NCI-H1105 (cell line): ENCODE data around the gene GOSR2.
"Not testable (repeated sequence)": the region's sequence is repeated elsewhere in the genome, so short reads cannot be mapped to it uniquely, and the experiment has no call there.

ENCODE experiments used
- DNase-seq: peaks from one replicate; lab custom pipeline; 2025; lab: John Stamatoyannopoulos, UW

Gene GOSR2

DNA sequence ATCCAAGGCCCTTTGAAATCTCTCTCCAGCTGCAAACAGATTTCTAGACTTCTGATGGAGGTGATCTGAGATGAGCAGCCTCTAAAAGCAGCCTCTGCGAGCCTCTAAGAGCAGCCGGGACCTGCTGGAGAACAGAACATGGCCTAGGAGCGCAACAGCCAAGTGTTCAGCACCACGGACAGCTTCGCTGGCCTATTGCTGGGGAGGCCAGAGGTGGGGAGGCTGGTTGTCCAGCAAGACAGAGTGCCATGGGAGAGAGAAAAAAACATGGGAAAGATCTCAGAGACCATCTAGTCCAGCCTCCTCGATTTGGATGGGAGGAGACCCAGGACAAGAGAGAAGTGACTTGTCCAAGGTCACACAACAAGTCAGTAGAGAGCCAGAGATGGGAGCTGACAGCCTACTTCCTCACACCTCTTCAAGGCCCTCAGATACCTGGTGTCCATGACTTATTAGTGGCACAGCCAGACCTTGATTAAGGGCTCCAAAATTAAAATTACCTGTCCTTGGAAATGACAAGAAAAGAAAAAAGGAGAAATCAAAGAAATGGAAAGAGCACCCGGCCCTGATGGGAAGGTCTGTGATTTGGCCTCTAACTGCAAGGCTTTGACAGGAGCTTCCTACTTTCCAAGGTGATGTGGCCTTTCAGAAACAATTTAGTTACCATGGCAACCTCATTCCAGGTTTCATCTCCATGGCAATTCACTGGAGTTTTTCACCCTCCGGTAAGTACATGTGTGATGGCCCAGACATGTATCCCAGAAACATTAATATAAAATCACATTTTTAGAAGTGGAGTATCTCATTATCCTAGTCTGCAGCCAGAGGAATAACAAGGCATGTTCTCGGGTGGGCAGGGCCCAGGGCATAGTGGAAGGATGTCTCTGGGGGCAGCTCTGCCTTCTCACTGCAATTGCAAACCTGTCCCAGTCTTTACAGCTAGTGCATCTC, 41.6 kb downstream of the GOSR2 start:
- DNase-seq = no peak

DNA sequence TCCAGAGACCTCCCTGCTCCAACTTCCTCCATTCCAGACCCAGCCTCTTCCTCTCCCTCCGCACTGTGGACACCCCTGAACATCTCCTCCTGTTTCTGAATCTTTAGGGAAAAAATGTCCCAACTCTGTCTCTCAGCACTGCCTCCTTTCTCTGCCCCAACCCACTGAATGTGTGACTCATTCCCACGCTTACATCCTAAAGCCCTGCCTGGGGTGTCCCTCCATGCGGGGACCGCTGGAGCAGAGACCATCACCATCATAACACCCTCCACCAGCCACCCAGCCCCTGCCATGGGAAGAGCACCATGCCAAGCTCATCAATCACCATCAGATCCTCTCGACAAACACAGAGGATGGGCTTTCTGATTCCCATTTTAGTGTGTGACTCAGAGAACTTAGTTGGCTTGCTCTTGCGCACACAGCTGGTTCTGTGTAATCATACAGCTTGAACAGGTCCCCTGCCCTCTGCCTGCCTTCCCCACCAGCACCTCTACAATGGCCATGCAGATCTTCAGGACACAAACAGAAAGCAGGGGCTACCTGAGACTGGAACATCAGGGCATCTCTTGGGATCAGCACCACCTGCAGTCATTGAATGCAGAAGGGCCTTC, 45.4 kb downstream of the GOSR2 start:
- no peak for DNase-seq

DNA sequence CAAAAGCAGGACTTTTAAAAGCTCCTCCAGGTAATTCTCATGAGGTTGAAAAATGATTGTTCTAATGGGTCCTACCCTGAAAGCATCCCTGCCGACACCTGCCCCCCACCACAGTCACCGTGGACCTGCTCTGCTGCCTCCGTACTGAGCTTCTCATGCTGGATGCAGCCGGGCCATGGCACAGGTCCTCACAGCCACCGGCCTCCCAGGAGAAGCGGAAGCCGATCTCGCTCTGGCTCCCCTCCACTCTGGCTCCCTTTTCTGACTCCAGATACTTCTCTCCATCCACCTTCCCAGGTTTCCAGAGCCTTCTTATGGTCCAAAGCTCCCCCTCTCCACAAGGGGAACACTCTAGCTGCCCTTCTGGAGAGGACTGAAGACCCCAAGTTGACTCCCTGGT, 45.9 kb downstream of the GOSR2 start:
- no peak for DNase-seq

DNA sequence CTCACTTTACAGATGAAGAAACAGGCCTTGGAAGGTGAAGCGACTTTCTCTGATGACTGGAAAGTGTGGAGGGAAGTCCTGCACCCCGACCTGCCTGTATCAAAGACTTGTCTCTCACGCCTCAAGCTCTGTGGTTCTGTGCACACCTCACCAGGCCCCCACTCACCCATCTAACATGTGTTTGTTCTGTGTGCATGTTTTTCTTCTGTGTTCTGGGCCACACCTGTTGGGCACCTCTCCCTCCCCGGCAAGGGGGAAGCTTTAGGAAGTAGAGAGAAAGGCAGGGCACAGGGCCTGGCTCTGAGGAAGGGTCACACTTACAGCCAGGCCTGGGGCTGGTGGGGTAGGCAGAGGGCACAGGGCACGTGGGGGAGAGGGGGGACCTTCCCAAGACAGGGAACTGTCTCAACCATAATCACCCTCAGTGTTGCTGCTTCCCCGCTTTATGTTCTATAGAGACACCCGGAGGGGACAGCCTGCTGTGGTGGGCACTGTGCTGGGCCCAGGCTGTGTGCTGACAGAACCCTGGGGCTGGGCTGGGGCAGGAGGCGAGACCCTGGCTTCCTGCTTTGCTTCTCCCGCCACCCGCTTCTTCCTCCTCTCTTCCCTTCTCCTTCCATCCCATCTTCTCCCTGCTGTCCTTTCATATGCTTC, 48.8 kb downstream of the GOSR2 start:
- no peak for DNase-seq

DNA sequence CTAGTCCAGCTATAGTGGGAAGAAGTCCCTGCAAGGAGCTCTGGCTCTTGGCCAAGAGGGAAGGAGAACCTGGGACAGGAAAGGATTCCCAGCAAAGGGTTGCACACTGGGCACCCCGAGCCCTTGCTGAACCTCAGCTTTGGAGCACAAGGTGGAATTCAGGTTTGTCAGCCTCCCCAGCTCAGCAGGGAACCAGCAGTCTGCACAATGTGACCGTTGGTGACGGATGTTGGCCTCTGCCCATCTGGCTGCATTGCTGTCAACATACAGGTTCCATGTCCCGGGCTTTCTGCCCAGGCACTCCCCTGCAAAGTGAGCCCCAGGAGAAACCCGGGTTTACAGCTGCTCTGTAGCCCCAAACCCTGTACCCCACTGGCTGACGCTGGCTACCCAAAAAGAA, 49.4 kb downstream of the GOSR2 start:
- DNase-seq = no peak

DNA sequence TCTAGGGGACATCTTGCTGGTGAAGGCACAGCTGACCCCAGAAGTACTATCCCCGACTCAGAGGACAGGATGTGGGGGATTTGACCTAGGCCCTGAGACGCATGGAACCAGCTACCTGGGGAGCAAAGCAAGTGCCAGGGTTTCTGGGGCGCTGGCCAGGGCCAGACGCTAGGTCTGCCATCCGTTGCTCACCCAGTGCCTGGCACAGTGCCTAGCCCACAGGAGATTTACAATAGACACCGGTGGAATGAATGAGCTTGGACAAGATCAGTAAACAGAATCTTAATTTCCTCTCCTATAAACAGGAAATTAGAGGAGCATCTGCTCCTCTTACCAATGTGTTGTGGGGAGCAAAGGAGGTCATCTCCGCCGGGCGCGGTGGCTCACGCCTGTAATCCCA, 51.1 kb downstream of the GOSR2 start:
- DNase-seq = no peak

DNA sequence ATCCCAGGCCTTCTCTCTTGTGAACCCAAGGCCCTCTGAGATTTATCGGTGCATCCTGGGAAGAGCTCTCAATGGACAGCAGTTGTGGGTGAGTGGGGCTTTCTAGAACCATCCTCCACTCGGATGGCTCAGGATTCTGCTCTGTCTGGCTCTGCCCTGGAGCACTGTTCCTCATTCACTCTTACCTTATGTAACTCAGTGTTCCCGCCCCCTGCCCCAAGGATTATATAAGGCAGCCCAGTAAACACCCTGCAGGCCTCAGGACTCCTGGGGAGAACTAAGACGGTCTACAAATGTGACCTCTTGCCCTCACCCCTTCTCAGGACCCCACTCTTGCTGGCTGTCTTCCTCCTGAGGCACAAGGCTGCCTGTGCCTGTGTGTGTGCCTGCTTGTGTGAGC, 52.3 kb downstream of the GOSR2 start:
- no peak for DNase-seq

DNA sequence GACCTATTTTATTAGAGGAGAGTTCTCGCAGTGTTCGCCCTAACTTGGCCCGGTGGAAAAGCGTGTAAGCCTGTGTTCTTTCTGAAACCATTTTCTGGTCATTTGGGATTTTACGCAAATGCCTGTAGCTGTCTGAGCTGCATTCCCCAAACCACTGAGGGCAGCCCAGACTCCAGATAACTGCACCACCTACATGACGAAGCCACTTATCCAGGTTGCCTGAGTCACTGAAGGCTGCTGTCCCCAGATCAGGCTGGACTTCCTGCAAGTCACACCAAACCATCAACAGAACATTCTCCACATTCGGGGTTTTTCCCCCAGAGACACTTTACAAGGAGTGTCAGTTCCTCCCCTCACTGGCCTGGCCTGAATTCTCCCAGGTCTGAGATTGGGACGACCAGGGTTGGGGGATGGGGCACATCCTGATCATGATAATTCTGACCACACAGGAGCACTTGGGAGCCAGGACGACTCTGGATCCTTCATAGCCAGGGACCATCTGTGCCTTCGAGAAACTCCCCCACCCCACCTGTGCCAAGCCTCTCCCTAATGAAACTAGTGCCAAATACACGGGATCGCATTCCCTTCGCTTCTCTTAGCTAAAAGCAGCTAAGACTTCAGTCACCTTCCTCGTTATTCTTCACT, 53.8 kb downstream of the GOSR2 start:
- no peak for DNase-seq

DNA sequence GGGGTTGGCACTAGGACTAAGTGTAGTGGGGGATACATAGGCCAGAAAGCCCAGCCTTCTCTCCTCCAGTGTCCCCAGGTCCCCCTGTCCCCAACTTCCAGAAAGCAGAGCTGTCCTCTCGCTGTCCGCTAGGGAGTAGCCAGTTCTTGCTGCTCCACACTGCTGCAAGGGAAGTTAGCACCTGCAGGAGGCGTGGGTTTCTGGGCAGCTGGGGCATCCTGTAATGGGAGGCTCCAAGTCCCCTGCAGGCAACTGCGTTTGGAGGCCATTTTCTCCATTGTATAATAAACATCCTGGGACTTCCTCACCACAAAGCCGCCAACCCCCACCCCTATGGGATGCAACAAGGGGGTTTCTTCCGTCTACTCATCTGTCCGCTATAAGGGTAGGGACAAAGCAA, 54.4 kb downstream of the GOSR2 start:
- peak; percentile 5 for DNase-seq

DNA sequence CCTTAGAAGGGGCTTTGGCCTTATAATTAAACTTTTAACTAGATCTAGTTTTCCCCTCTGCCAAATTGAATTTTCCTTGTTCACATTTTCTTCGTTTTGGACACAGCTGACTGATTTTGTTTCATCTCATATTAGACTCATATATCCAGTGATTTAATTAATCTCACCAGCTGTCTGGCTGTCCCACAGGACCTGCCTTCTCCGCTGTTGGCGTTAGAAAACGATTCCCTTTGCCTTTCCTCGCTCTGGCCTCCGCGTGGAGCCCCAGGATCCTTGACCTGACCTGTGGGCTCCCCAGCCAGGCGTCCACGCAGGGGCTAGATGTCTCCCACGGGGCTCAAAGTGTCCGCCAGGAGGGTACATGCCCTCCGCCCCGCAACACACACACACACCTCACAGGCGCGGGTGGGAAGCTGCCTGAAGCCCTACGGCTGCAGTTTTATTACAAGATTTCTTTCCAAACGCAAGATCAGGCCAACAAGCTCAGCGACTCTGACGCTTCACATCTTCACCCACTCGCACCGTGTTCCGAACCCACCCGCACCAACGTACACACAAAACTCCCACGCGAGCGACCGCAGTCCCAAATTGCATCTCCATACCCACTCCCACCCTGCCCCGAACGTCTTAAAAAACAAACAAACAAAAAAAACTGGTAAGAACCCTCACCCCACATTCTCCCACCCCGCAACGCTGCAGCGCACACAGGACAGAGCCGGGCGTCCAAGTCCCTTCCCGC, 55.0 kb downstream of the GOSR2 start:
- DNase-seq = no peak

DNA sequence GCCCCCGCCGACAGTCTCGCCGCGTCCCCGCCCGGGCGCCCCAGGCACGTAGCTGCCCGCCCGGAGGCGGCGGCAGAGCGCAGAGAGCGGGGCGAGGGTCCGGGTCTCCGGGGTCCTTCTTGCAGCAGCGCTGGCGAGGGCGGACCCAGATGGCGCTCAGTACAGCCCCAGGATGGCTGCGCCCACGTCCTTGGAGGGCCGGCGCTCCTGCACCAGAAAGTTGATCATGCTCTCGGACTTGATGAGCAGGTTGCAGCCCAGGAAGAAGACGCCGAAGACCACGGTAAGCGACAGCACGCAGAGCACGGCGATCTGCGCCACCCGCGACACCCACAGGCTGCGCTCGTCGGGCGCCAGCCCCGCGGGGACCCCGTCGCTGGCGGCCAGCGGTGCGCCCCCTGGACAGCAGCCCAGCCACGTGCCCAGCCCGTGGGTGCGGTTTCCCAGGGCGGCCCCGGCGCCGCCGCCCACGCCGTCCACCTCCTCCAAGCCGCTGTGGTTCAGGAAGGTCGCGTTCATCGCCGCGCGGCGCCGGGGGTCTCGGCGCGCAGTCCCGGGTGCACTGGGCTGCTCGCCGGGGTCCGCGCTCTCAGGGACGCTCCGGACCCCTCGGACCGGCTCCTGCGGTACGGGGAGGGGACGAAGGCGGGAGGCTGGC, 55.7 kb downstream of the GOSR2 start:
- DNase-seq = no peak

DNA sequence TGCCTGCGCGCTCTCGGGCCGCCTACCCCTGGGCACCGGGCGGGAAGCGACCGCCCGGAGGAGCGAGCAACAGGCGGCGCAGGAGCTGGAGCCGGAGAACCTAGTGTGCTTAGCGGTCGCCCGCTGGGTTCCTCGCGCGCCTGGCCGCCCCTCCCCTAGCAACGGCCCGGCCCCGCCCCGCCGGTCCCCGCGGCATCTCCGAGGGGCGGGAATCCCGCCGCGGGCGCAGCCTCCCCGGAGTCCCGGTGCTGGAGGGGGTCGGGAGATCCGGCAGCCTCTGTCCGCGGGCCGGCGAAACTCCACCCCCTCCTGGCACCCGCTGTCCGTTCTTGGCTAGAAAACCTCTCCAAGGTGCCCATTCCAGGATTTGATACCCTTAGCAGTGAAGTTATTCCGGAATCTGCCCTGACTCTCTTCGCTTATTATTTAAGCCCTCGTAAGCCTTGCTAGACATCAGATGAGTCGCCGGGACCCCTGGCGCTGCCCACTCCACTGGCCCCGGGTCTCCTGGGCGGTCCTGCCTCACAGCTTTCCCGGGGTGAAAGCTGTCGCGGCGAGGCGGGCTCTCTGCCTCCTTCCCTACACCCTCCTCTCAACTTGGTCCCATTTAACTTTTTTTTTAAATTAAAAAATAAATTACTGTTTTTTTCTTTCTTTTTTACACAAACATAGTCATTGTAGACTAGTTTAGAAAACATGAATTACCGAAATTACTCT, 56.3 kb downstream of the GOSR2 start, which contains the start of gene RPRML:
Gene RPRML (minus strand): TSS at position 107 of the 717 bp plus-strand sequence. CDS start 246 bp downstream, outside the sequence.
- DNase-seq = peak; percentile 26

DNA sequence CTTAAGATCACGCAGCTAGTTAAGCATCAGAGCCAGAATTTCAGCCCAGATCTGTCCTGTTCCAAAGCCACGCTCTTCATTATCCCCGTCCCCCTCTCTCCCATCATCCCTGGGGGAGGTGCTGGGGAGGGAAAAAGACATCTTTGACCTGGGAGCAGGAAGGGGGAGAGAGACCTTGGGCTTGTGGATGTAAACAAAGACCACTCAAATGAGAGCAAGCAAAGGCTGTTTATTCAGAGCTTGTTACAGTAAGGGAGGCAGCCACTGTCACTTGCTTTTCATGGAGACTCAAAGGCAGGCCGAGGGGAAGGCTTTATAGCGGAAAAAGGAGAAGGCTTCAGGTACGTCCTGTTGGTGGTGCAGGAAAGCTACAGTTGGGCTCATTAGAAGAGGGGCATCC, 59.6 kb downstream of the GOSR2 start:
- no peak for DNase-seq

DNA sequence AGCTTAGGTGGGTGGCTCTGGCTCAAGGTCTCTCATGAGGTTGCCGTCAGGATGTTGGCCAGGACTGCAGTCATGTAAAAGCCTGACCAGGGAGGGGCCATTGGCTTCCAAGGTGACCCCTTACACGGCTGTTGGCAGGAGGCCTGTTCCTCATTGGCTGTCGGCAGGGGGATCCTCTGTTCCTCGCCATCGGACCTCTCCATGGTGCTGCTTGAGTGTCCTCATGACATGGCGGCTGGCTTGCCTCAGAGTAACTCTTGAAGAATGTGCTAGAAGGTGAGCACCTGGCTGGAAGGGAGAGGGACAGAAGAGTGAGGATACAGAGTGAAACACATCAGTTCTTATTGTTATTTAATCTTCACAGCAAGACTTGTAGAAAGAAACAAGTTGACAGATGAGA, 60.8 kb downstream of the GOSR2 start:
- DNase-seq = no peak

DNA sequence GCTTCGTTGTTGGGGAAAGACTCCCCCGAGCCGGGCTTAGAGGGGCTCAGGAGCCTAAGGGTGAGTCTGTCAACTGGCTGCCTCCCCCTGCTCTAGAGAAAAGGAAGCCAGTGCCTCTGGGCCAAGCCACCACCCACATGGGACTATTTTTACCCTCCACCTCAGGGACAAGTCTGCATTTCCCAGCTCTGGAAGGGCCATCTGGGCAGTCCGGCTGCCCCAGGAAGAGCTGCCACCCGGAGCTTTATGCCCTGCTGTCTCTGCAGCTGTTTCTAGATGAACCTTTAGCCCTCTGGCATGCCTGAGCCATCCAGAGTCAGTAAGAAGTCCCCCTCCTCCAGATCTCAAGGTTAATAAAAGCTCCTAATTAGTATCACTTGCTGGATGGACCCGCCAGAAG, 61.4 kb downstream of the GOSR2 start:
- no peak for DNase-seq

DNA sequence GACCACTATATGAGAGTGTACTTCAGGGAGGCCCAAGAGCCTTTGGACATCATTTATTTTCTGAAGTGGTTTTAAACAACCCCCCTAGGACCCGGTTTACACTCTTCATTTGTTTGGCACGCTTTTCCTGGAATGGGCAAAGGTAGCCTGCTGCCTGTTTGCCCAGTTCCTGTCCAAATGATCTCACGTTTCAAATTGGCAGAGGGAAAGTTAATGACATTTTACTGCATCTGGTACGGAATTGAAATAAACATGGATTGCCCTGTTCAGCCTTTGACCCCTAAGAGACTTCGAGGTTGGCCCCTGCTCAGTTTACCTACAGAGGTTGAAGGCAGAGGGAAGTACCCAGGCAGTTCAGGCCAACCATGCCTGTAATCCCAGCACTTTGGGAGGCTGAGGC, 61.9 kb downstream of the GOSR2 start:
- DNase-seq = no peak

DNA sequence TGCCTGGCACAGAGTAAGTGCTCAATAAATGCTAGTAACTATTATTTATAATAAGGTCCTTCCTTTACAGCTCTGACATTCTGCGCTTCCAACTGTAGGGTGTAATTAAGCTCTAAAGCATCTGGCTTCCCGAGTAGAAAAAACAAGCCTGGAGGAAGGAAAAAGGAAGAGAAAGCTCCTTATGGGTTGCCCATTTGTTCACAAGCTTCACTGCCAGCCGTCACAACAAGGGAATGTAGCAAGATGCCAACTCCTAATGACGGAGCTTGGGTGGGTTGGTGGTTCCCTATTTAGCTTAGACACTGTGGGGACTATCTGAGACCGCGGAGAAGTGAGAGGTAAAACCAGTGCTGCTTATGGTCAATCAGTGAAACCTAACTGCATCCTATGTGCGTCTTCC, 63.4 kb downstream of the GOSR2 start:
- DNase-seq = no peak

DNA sequence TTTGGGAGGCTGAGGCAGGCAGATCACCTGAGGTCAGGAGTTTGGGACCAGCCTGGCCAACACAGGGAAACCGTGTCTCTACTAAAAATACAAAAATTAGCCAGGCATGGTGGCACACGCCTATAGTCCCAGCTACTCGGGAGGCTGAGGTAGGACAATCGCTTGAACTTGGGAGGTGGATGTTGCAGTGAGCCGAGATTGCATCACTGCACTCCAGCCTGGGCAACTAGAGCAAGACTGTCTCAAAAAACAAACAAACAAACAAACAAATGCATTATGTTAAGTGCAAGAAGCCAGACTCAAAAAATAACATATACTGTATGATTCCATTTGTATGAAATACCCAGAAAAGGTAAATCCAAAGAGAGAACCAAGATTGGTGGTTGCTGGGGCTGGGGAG, 65.0 kb downstream of the GOSR2 start:
- DNase-seq = not testable (repeated sequence)

DNA sequence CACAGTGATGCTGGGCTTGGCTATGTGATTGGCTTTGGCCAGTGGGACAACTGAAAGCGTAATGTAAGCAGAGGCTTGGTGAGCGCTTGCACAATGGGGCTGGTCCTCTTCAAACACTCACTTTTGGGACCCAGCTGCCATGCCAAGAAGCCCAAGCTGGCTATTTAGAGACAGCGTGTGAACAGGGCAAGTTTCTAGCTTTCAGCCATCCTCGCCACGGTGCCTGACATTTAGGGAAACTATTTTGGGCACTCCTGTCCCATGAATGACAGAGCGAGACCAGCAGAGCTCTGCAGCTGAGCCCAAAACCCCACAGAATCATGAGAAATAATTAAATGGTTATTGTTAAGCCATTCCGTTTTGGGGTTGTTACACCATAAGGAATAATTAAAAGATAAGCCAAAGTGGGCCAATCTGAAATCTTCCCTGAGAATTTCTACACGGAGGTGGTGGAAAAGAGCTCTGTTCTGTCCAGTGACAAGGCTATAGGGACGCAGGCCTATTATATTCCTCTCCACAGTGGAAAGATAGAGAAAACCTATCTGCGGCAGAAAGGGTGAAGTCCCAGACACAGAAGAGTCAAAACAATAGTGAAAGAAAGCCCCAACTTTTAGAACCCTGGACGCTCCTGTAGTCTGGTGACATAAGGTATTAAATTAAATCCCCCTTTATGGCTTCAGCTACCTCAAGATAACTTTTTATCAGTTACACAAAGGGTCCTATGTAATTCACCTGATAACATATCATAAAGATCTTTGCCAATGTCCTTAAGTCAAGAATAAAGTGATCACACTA, 66.9 kb downstream of the GOSR2 start:
- no peak for DNase-seq

DNA sequence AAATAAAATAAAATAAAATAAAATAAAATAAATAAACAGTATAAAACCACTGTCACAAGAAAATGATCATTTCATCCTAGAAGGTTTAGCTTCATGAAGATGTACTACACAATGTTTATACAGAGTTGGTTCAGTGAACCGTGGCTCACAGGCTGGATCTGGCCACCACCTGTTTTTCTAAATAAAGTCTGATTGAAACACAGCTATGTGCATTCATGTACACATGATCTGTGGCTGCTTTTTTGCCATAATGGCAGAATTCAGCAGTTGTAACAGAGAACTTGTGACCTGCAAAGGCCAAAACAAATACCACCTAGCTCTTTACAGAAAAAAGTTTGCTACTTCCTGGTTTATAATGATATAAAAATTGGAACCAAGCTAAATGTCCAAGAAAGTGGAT, 68.7 kb downstream of the GOSR2 start:
- DNase-seq = no peak
